ENCODE measurements around the gene METTL25B. TPM values are rescaled to one million over a fixed set of nuclear protein-coding genes. Genes with fewer than 3 reads are reported as not detected.

Gene METTL25B
- total and polyA plus RNA-seq, 2 donors (not counting 1 experiment from before 2014, with no cell fraction given) = 78.3 to 81.1 TPM

GRCh38 chr1:156746728-156747631 lies 18.7 kb downstream of the METTL25B start:
- peak; percentile 3 for ATAC-seq (ENCODE audit: low read depth)
- ChIA-PET POLR2A (interaction anchor here (1.9 kb wide), 1 partner anchor 20 kb away, joined by 9 read pairs; the partner anchor contains the start of gene PRCC), CTCF (interaction anchor here (0.6 to 0.7 kb wide), 2 partner anchors 142 to 143 kb away, joined by 3 read pairs; no protein-coding TSS in a partner anchor)
- H4K20me1 ChIP-seq (ENCODE audit: control insufficient read depth, insufficient read depth, low read length, poor library complexity, severe bottlenecking) = peaks cover 16% of the 10 kb centered on the region
- peak overlapping the region; percentile 43 for H2AFZ ChIP-seq (ENCODE audit: insufficient read depth, low read depth, low read length, poor library complexity, severe bottlenecking)
- H3K9ac ChIP-seq (ENCODE audit: low read length) = peak overlapping the region; percentile 78
- peaks cover 57% of the 10 kb centered on the region for H3K79me2 ChIP-seq (ENCODE audit: control insufficient read depth, insufficient read depth, low read length)
- Mint-ChIP-seq H3K9me3 (ENCODE audit: insufficient read depth) (no peaks in the 10 kb centered on the region), H3K4me1 (peaks cover 52% of the 10 kb centered on the region), H3K4me3 (peak overlapping the region; percentile 93), H3K27ac (peak overlapping the region; percentile 97), H3K27me3 (no peaks in the 10 kb centered on the region)
- no peaks in the 10 kb centered on the region for H3K9me3 ChIP-seq (ENCODE audit: control extremely low read depth in 1 of 3, control insufficient read depth in 2 of 3, insufficient read depth in 1 of 3, low read length in 2 of 3)
- H3K27me3 ChIP-seq (replicated peaks in 1 of 4; ENCODE audit: control extremely low read depth in 1 of 4, control insufficient read depth in 3 of 4, insufficient read depth in 4 of 4, low read length in 3 of 4) = no peaks in the 10 kb centered on the region
- peak overlapping the region; percentile 78 for H3K4me2 ChIP-seq (replicated peaks; ENCODE audit: low read depth, low read length, poor library complexity, severe bottlenecking)
- peak overlapping the region in 4 of 5 experiments; percentile 34 to 55 (median 38) for H3K4me3 ChIP-seq (ENCODE audit: control extremely low read depth in 1 of 5, extremely low read depth in 1 of 5, insufficient read depth in 1 of 5, low read depth in 2 of 5, low read length in 4 of 5)
- 13% methylated on average over 12 of the region's 29 CpGs for WGBS (ENCODE audit: insufficient coverage)
- peak; percentile 78 for DNase-seq
- TF ChIP-seq CTCF (IDR thresholded peaks at IDR 0.05) = no peak
- TF ChIP-seq EZH2 (IDR thresholded peaks at IDR 0.05; ENCODE audit: borderline replicate concordance, insufficient read depth, low read depth, low read length, poor library complexity, severe bottlenecking) = no peak
- peaks cover 42 to 49% of the 10 kb centered on the region in 2 donors for H3K4me1 ChIP-seq (ENCODE audit: control insufficient read depth in 2 of 2, insufficient read depth in 2 of 2, low read length in 2 of 2)
- H3K27ac ChIP-seq (ENCODE audit: low read length in 2 of 2) = peak overlapping the region; percentile 80 to 88
- intact Hi-C loops (cut with micrococcal nuclease) = loop anchor here (2.0 kb wide), 1 partner anchor 246 kb away; the partner anchor contains the start of gene MEF2D
- peaks cover 0 to 24% of the 10 kb centered on the region in 2 experiments for H3K36me3 ChIP-seq (replicated peaks in 1 of 2; ENCODE audit: control extremely low read depth in 1 of 2, control insufficient read depth in 1 of 2, extremely low read depth in 1 of 2, insufficient read depth in 2 of 2, low read length in 1 of 2)

All from B cell (primary cell).